ENCODE data around the gene LDLRAP1.
"Not testable (repeated sequence)": the region's sequence is repeated elsewhere in the genome, so short reads cannot be mapped to it uniquely, and the experiment has no call there.

- not testable (repeated sequence) for TF ChIP-seq POLR2A, POLR2AphosphoS5, TAF1, SPI1 (IDR thresholded peaks at IDR 0.05; ENCODE audit: low read depth, low read length)
Measured at GRCh38 chr1:25600971-25601699, 57.7 kb downstream of the LDLRAP1 start.

Data from GM12891 (cell line).